Upper lobe of left lung (tissue), 6 donors: ENCODE measurements around the gene PI16. TPM values are rescaled to one million over a fixed set of nuclear protein-coding genes. Genes with fewer than 3 reads are reported as not detected.

ENCODE experiments used
- total RNA-seq, 6 donors: library from RNA; depleted of rRNA in 4 of 6; stranded (reverse); fragments of >200 nt in 4 of 6; gene quantifications; one replicate each; pipeline versions ENCODE4 v1.1.0 to v1.2.1, GENCODE V29; 2016 to 2021
- donor health status: DM: no; HTN: no; CAD: no; lungs with moderate emphysema.
- donor health status: DM: no; HTN: yes; CAD: no; lungs with severe emphysema.

The PI16 gene
- total RNA-seq, 6 donors from 2014 or later = 0.44 to 78.9 (median 4.7) TPM; not detected in 1

Other genes starting within 250 kb of the PI16 start
- 1 to 10 TPM in 4 of 6 donors, under 1 TPM in 2; 0.89 to 5.4 (median 2.5) TPM for gene CPNE5, start 115.3 kb upstream of the PI16 start, total RNA-seq
- 10 to 100 TPM in 3 of 6 donors, 1 to 10 TPM in 3; 2.2 to 21.7 (median 11.9) TPM for gene PPIL1, start 79.9 kb upstream of the PI16 start, total RNA-seq
- gene C6orf89, start 68.8 kb upstream of the PI16 start, total RNA-seq = 10 to 100 TPM; 22.0 to 60.8 (median 42.5) TPM
- gene MTCH1, start 31.5 kb downstream of the PI16 start, total RNA-seq = 100 to 1,000 TPM; 184 to 283 (median 219) TPM
- gene FGD2, start 50.9 kb downstream of the PI16 start, total RNA-seq = 100 to 1,000 TPM in 3 of 6 donors, 10 to 100 TPM in 3; 50.8 to 204 (median 92.3) TPM
- 10 to 100 TPM; 26.9 to 80.9 (median 36.0) TPM for gene PIM1, start 215.4 kb downstream of the PI16 start, total RNA-seq